NT2/D1 (cell line): ENCODE measurements around the gene PHACTR3.

Experiments
- YY1 ChIP-seq: IDR thresholded peaks from 2 replicates; pipeline ENCODE4 v1.6.1; 2011; ENCODE audit not compliant: insufficient read length, insufficient read depth
- ZNF274 ChIP-seq: IDR thresholded peaks from 2 replicates; pipeline ENCODE4 v1.6.1; 2011; ENCODE audit warnings: mild to moderate bottlenecking, low read depth, low read length

- TF ChIP-seq YY1: no peak
- no peak for TF ChIP-seq ZNF274
These were observed 38.4 kb upstream of the PHACTR3 start for GRCh38 chr20:59565768-59566461.
